Glutamatergic neuron (in vitro differentiated cells): ENCODE measurements around the gene PEX1. TPM values are rescaled to one million over a fixed set of nuclear protein-coding genes. Genes with fewer than 3 reads are reported as not detected.
A peak's percentile ranks its signal among the peaks of the same experiment; 100 is the strongest.
"Not testable (repeated sequence)": the region's sequence is repeated elsewhere in the genome, so short reads cannot be mapped to it uniquely, and the experiment has no call there.

Experiments used
- DNase-seq: peaks from one replicate; pipeline ENCODE4 v3.0.0; 2022
- H3K27ac Mint-ChIP-seq: one replicate; pipeline ENCODE4 v1.8.0; 2020; ENCODE audit warnings: mild to moderate bottlenecking, mixed read lengths, inconsistent platforms; ENCODE audit not compliant: unreplicated experiment
- H3K27me3 Mint-ChIP-seq: one replicate; pipeline ENCODE4 v1.8.0; 2020; ENCODE audit warnings: mild to moderate bottlenecking, moderate library complexity, mixed read lengths, inconsistent platforms; ENCODE audit not compliant: unreplicated experiment
- H3K36me3 Mint-ChIP-seq: one replicate; pipeline ENCODE4 v1.8.0; 2020; ENCODE audit warnings: mild to moderate bottlenecking, mixed read lengths, inconsistent platforms; ENCODE audit not compliant: unreplicated experiment
- H3K4me1 Mint-ChIP-seq: one replicate; pipeline ENCODE4 v1.8.0; 2020; ENCODE audit warnings: mild to moderate bottlenecking, low read depth, mixed read lengths, inconsistent platforms; ENCODE audit not compliant: unreplicated experiment
- H3K4me3 Mint-ChIP-seq: one replicate; pipeline ENCODE4 v1.8.0; 2020; ENCODE audit warnings: mild to moderate bottlenecking, mixed read lengths, inconsistent platforms; ENCODE audit not compliant: unreplicated experiment
- H3K9me3 Mint-ChIP-seq: one replicate; pipeline ENCODE4 v1.8.0; 2020; ENCODE audit warnings: mild to moderate bottlenecking, moderate library complexity, mixed read lengths, inconsistent platforms; ENCODE audit not compliant: unreplicated experiment
- total RNA-seq: library from RNA; stranded (reverse); fragmentation: NEBNext Ultra II Directional; extraction: Animal tissue kit (Norgen Biotek cat#: 25700); gene quantifications from one replicate; pipeline ENCODE4 v1.2.1, GENCODE V29; 2021; ENCODE audit not compliant: unreplicated experiment
- TF ChIP-seq, protein P1 (sequence below): fragments of 200-600 bp; sonication (generic); IDR thresholded peaks from one replicate; pipeline ENCODE4 v1.5.0; 2021; ENCODE audit not compliant: partially characterized antibody, unreplicated experiment

Gene PEX1
- total RNA-seq, 1 donor from 2014 or later = 21.2 TPM

- Mint-ChIP-seq H3K27ac (peak within 1 kb of the TSS; percentile 70), H3K9me3 (no peaks in the 10 kb centered on the region), H3K4me1 (peaks cover 4% of the 10 kb centered on the region), H3K36me3 (no peaks in the 10 kb centered on the region), H3K4me3 (peak within 1 kb of the TSS; percentile 91), H3K27me3 (no peaks in the 10 kb centered on the region)
- TF ChIP-seq, protein P1, sequence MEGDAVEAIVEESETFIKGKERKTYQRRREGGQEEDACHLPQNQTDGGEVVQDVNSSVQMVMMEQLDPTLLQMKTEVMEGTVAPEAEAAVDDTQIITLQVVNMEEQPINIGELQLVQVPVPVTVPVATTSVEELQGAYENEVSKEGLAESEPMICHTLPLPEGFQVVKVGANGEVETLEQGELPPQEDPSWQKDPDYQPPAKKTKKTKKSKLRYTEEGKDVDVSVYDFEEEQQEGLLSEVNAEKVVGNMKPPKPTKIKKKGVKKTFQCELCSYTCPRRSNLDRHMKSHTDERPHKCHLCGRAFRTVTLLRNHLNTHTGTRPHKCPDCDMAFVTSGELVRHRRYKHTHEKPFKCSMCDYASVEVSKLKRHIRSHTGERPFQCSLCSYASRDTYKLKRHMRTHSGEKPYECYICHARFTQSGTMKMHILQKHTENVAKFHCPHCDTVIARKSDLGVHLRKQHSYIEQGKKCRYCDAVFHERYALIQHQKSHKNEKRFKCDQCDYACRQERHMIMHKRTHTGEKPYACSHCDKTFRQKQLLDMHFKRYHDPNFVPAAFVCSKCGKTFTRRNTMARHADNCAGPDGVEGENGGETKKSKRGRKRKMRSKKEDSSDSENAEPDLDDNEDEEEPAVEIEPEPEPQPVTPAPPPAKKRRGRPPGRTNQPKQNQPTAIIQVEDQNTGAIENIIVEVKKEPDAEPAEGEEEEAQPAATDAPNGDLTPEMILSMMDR = peak; percentile 89
- peak; percentile 91 for DNase-seq
Observed at GRCh38 chr7:92447345-92448204, 80.7 kb downstream of the PEX1 start, which contains the start of gene GATAD1. Gene GATAD1 (plus strand): TSS chr7:92447482. CDS start chr7:92447730, 248 bp downstream.

DNA sequence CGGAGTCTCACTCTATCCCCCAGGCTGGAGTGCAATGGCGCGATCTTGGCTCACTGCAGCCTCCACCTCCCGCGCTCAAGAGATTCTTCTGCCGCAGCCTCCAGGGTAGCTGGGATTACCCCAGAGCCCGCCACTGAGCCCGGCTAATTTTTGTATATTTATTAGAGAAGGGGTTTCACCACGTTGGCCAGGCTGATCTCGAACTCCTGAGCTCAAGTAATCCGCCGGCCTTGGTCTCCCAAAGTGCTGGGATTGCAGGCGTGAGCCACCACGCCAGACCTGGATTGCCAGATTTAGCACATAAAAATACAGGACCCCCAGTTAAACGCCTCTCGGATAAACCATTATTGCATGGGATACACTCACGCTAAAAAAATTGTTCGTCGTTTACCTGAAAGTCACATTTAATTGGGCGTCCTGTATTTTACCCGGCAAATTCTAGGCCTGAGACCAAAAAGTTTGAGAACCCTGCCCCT lies 81.4 kb downstream of the PEX1 start:
- peak overlapping the region; percentile 67 for H3K4me3 Mint-ChIP-seq
- no peaks in the 10 kb centered on the region for H3K9me3 Mint-ChIP-seq
- H3K27ac Mint-ChIP-seq = no peak overlapping the region
- H3K27me3 Mint-ChIP-seq = no peaks in the 10 kb centered on the region
- DNase-seq = no peak
- TF ChIP-seq, protein P1 = no peak
- H3K4me1 Mint-ChIP-seq = peaks cover 4% of the 10 kb centered on the region
- H3K36me3 Mint-ChIP-seq = no peaks in the 10 kb centered on the region

- H3K4me3 Mint-ChIP-seq, H3K4me1 Mint-ChIP-seq, DNase-seq, H3K36me3 Mint-ChIP-seq, H3K27ac Mint-ChIP-seq, H3K27me3 Mint-ChIP-seq, H3K9me3 Mint-ChIP-seq: not testable (repeated sequence)
Observed at GRCh38 chr7:92442720-92443119, 85.6 kb downstream of the PEX1 start.

DNA sequence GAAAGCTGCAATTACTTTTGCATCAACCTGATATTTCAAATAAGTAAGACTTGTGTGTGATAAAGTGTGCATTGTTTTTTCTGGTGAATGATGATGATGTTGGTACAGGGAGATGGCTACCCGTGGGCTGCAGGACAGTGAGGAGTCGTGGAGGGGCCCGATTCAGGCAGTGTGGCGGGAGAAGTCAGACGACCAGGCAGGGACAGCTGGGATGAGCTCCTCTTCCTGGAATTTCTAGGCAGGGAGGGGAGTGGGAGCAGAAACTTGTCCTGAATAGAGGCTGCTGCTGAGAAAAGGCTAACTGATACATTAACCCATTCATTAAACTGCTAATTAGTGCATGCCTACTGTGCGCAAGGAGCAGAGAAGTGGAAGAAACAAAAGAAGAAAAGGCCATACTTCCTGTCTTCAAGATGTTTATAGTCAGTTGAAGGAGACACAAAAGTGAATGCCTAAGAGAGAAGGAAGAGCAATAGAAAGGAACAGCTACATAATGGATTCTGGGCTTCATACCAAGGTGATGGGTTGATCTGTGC lies 90.3 kb downstream of the PEX1 start:
- no peak for DNase-seq

More for the DNA sequence above, 90.3 kb downstream of the PEX1 start:
- Mint-ChIP-seq H3K27ac (no peak overlapping the region), H3K4me3 (no peak overlapping the region), H3K36me3 (no peaks in the 10 kb centered on the region), H3K9me3 (peaks cover 2% of the 10 kb centered on the region), H3K4me1 (no peaks in the 10 kb centered on the region), H3K27me3 (no peaks in the 10 kb centered on the region)
- TF ChIP-seq, protein P1 = no peak

Other genes starting within 250 kb of the PEX1 start
- gene GATAD1, start 81.0 kb downstream of the PEX1 start, total RNA-seq = 20.3 TPM
- gene ERVW-1, start 50.6 kb downstream of the PEX1 start, total RNA-seq = not detected
- 15.4 TPM for gene RBM48, start 275 bp upstream of the PEX1 start, total RNA-seq
- 25.0 TPM for gene FAM133B, start 61.9 kb upstream of the PEX1 start, total RNA-seq